B cell (primary cell): Measurements from ENCODE around the gene FUS. TPM values are rescaled to one million over a fixed set of nuclear protein-coding genes. Genes with fewer than 3 reads are reported as not detected.

Experiments used
- ATAC-seq: fragments of 200-7000 bp; cut with Tn5 transposase; one replicate; pipeline ENCODE4 v1.10.0; 2021; ENCODE audit warnings: low read depth, mild to moderate bottlenecking, moderate number of reproducible peaks, moderate library complexity
- CTCF ChIA-PET: fragments of 350-600 bp; sonication (Branson Sonifier 250); formaldehyde crosslinking; loops from one replicate; lab custom pipeline; 2021; ENCODE audit warnings: antibody characterized with exemption, inconsistent platforms; lab: Charles Lee
- POLR2A ChIA-PET: fragments of 350-600 bp; sonication (Branson Sonifier 250); formaldehyde crosslinking; loops from one replicate; lab custom pipeline; 2021; ENCODE audit warnings: antibody characterized with exemption; lab: Charles Lee
- DNase-seq: peaks from one replicate; pipeline ENCODE4 v3.0.0; 2013
- H2AFZ ChIP-seq: 2 replicates; pipeline ENCODE4 v1.6.1; 2012; ENCODE audit warnings: mild to moderate bottlenecking, low read depth, low read length; ENCODE audit not compliant: insufficient read depth, poor library complexity, severe bottlenecking
- H3K27ac ChIP-seq, 2 donors: 1 replicate in 1 of 2; 2 replicates in 1 of 2; pipeline ENCODE4 v1.5.1; 2012 to 2013; ENCODE audit warnings: low read length in 2 of 2, mild to moderate bottlenecking in 2 of 2, moderate library complexity in 1 of 2
- H3K27me3 ChIP-seq, 4 experiments: fragments of 200-600 bp in 1 of 4; sonication (generic) in 1 of 4; replicated peaks in 1 of 4; 1 replicate in 2 of 4; 2 replicates in 2 of 4; pipeline versions ENCODE4 v1.6.1 to v1.7.0; 2013 to 2016; ENCODE audit warnings: low read length in 3 of 4, mild to moderate bottlenecking in 2 of 4, mixed read lengths in 1 of 4, moderate library complexity in 1 of 4; ENCODE audit not compliant: insufficient read depth in 4 of 4, control insufficient read depth in 3 of 4; ENCODE audit errors: control extremely low read depth in 1 of 4
- H3K36me3 ChIP-seq, 2 experiments: replicated peaks in 1 of 2; 1 replicate in 1 of 2; 2 replicates in 1 of 2; pipeline versions ENCODE4 v1.6.1 to v1.7.1; 2013; ENCODE audit warnings: low read length in 1 of 2; ENCODE audit not compliant: insufficient read depth in 2 of 2, control insufficient read depth in 1 of 2; ENCODE audit errors: control extremely low read depth in 1 of 2, extremely low read depth in 1 of 2
- H3K4me1 ChIP-seq, 2 donors: fragments of 200-600 bp in 1 of 2; sonication (generic) in 1 of 2; 1 replicate in 1 of 2; 2 replicates in 1 of 2; pipeline versions ENCODE4 v1.5.1 to v1.6.1; 2013 to 2017; ENCODE audit warnings: low read length in 2 of 2; ENCODE audit not compliant: control insufficient read depth in 2 of 2, insufficient read depth in 2 of 2
- H3K4me2 ChIP-seq: replicated peaks from 2 replicates; pipeline ENCODE3; 2012; ENCODE audit warnings: mild to moderate bottlenecking, low read depth, low read length; ENCODE audit not compliant: poor library complexity, severe bottlenecking
- H3K4me3 ChIP-seq, 5 experiments: fragments of 200-600 bp in 1 of 5; sonication (generic) in 1 of 5; 1 replicate in 3 of 5; 2 replicates in 2 of 5; pipeline versions ENCODE4 v1.5.1 to v1.7.0; 2011 to 2016; ENCODE audit warnings: low read length in 4 of 5, mild to moderate bottlenecking in 4 of 5, low read depth in 2 of 5, control low read depth in 1 of 5, moderate library complexity in 1 of 5; ENCODE audit not compliant: insufficient read depth in 1 of 5; ENCODE audit errors: control extremely low read depth in 1 of 5, extremely low read depth in 1 of 5
- H3K79me2 ChIP-seq: fragments of 200-600 bp; sonication (generic); one replicate; pipeline ENCODE4 v1.6.0; 2016; ENCODE audit warnings: low read length; ENCODE audit not compliant: control insufficient read depth, insufficient read depth
- H3K9ac ChIP-seq: fragments of 200-600 bp; sonication (generic); 2 replicates; pipeline ENCODE4 v1.6.1; 2017; ENCODE audit warnings: mild to moderate bottlenecking, low read length, moderate library complexity
- H3K9me3 ChIP-seq, 3 donors: one replicate each; pipeline versions ENCODE4 v1.6.1 to v1.7.1; 2013; ENCODE audit warnings: low read length in 2 of 3; ENCODE audit not compliant: control insufficient read depth in 2 of 3, insufficient read depth in 1 of 3; ENCODE audit errors: control extremely low read depth in 1 of 3
- H4K20me1 ChIP-seq: 2 replicates; pipeline ENCODE4 v1.6.0; 2012; ENCODE audit warnings: mild to moderate bottlenecking, low read length; ENCODE audit not compliant: insufficient read depth, control insufficient read depth, poor library complexity, severe bottlenecking
- H3K27ac Mint-ChIP-seq: one replicate; pipeline ENCODE4 v1.8.0; 2021; ENCODE audit warnings: mixed read lengths
- H3K27me3 Mint-ChIP-seq: one replicate; pipeline ENCODE4 v1.8.0; 2021; ENCODE audit warnings: mixed read lengths
- H3K4me1 Mint-ChIP-seq: one replicate; pipeline ENCODE4 v1.8.0; 2021; ENCODE audit warnings: mixed read lengths
- H3K4me3 Mint-ChIP-seq: one replicate; pipeline ENCODE4 v1.8.0; 2021; ENCODE audit warnings: mixed read lengths
- H3K9me3 Mint-ChIP-seq: one replicate; pipeline ENCODE4 v1.8.0; 2022; ENCODE audit warnings: mixed read lengths; ENCODE audit not compliant: insufficient read depth
- EZH2 ChIP-seq: IDR thresholded peaks from 2 replicates; pipeline ENCODE4 v1.6.1; 2012; ENCODE audit warnings: borderline replicate concordance, low read depth, mild to moderate bottlenecking, moderate library complexity, low read length; ENCODE audit not compliant: insufficient read depth, poor library complexity, severe bottlenecking
- WGBS: methylation state at CpG from one replicate; pipeline ENCODE4 v1.1.5; 2013; ENCODE audit warnings: missing lambda C conversion rate; ENCODE audit not compliant: insufficient coverage; 5-methylcytosine and 5-hydroxymethylcytosine counted together
- intact Hi-C: fragments of 100-400 bp; cut with micrococcal nuclease; formaldehyde crosslinking; loops from one replicate; pipeline ENCODE4 v1.10.0; 2022
- polyA plus RNA-seq: library from polyadenylated mRNA; depleted of rRNA; stranded (reverse); fragments of >200 nt; gene quantifications from 2 replicates; pipeline ENCODE4 v1.2.3, GENCODE V29; 2012
- total RNA-seq, 2 donors: library from RNA; stranded (reverse); fragments of 120-200 nt in 1 of 2; gene quantifications; 1 replicate in 1 of 2; 2 replicates in 1 of 2; pipeline versions ENCODE4 v1.2.3 to v1.2.4, GENCODE V29; 2013 to 2022
- TF ChIP-seq, protein P1 (sequence below): fragments of 200-600 bp; IDR thresholded peaks from one replicate; pipeline ENCODE4 v1.8.0; 2022; ENCODE audit warnings: antibody characterized with exemption, mild to moderate bottlenecking

The FUS gene
- total and polyA plus RNA-seq, 2 donors (not counting 1 experiment from before 2014, with no cell fraction given) = 181 to 597 TPM

DNA sequence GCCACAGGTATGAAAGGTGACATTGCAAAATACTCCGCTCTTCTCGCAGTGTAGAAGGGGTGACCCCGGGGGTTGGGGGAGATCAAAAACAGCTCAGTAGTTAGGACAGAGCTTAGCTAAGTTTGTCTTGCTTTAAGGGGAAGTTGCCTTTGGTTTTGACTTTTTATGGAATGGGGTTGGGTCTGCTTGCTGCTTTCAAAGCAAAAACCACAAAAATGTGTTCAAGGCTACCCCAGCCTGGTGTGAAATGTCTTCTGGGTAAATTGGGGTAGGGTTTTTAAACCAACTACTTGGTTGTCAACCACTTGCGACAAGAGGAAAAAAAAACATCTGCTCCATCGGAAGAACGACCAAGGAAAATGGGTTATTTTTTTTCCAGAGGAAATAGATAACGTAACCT is 6.2 kb downstream of the FUS start:
- intact Hi-C loops = loop anchor here (10.0 kb wide), 2 partner anchors 81 to 689 kb away; partner anchors contain the start of genes BCKDK and ZNF267
- Histone ChIP-seq H3K4me2 (no peak overlapping the region), H3K4me3 (no peak overlapping the region), H3K4me1 (peaks cover 18 to 28% of the 10 kb centered on the region in 2 donors), H3K27ac (no peak overlapping the region), H4K20me1 (peaks cover 99% of the 10 kb centered on the region), H3K36me3 (peaks cover 13 to 89% of the 10 kb centered on the region in 2 experiments), H3K79me2 (peaks cover 75% of the 10 kb centered on the region), H2AFZ (no peak overlapping the region), H3K27me3 (no peaks in the 10 kb centered on the region), H3K9me3 (no peaks in the 10 kb centered on the region), H3K9ac (no peak overlapping the region)
- H3K9me3 Mint-ChIP-seq = no peaks in the 10 kb centered on the region
- H3K27ac Mint-ChIP-seq = no peak overlapping the region
- no peak overlapping the region for H3K4me3 Mint-ChIP-seq
- DNase-seq (no peak), ATAC-seq (no peak)
- 94% methylated on average over 3 of the region's 7 CpGs for WGBS
- CTCF ChIA-PET = interaction anchor here (0.5 to 1.0 kb wide), 2 partner anchors 28 to 58 kb away, joined by 3 read pairs; no protein-coding TSS in a partner anchor
- H3K27me3 Mint-ChIP-seq = no peaks in the 10 kb centered on the region
- no peak for TF ChIP-seq EZH2
- TF ChIP-seq, protein P1, sequence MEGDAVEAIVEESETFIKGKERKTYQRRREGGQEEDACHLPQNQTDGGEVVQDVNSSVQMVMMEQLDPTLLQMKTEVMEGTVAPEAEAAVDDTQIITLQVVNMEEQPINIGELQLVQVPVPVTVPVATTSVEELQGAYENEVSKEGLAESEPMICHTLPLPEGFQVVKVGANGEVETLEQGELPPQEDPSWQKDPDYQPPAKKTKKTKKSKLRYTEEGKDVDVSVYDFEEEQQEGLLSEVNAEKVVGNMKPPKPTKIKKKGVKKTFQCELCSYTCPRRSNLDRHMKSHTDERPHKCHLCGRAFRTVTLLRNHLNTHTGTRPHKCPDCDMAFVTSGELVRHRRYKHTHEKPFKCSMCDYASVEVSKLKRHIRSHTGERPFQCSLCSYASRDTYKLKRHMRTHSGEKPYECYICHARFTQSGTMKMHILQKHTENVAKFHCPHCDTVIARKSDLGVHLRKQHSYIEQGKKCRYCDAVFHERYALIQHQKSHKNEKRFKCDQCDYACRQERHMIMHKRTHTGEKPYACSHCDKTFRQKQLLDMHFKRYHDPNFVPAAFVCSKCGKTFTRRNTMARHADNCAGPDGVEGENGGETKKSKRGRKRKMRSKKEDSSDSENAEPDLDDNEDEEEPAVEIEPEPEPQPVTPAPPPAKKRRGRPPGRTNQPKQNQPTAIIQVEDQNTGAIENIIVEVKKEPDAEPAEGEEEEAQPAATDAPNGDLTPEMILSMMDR = no peak
- POLR2A ChIA-PET = no interaction called here
- H3K4me1 Mint-ChIP-seq = peaks cover 56% of the 10 kb centered on the region

DNA sequence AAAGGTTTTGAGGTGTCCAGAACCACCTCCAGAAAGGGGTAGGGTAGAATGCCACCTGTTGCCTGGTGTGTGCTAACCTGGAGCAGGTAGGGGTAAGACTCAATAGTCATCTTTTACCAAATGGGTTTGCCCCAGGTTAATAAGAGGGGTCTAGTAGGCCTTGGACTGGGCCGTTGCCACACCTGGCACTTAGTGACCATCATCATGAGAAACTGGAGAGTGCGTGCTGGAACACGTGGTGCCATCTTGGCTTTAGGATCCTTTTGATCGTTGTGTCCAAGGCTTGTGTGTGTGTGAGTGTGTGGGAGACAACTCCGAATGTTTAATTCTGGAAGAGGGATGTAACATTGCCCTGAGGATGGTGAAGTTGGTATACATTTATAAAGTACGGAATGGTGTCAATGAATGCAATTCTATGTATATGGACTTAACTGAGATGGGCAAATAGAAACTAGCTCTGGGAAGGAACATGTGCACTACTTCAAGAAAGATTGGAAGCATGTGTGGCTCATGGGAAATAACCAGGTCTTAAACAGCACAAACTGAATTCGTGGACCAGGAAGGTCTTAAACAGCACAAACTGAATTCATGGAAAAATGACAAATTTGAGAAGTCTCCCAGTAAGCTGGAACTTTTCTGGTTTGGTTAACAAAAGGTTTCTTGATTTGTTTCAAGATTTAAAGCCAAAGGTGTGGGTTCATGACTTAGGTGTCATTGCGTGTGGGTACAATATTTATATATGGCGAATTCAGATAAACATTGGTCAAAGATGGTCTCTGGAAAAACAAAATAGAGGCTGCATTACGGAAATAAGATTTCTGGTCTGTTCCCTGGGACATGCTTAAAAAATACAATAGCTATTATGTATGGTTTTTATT is 7.2 kb downstream of the FUS start:
- TF ChIP-seq EZH2 = no peak
- TF ChIP-seq, protein P1 = no peak
- intact Hi-C loops = loop anchor here (10.0 kb wide), 2 partner anchors 82 to 688 kb away; partner anchors contain the start of genes BCKDK and ZNF267
- Histone ChIP-seq H2AFZ (no peak overlapping the region), H3K9me3 (no peaks in the 10 kb centered on the region), H4K20me1 (peaks cover 99% of the 10 kb centered on the region), H3K4me3 (no peak overlapping the region), H3K4me1 (peaks cover 8 to 18% of the 10 kb centered on the region in 2 donors), H3K4me2 (no peak overlapping the region), H3K79me2 (peaks cover 65% of the 10 kb centered on the region), H3K27ac (no peak overlapping the region), H3K27me3 (no peaks in the 10 kb centered on the region), H3K36me3 (peaks cover 13 to 98% of the 10 kb centered on the region in 2 experiments), H3K9ac (no peak overlapping the region)
- POLR2A ChIA-PET = interaction anchor here (0.6 to 1.4 kb wide), 2 partner anchors 10 to 83 kb away, joined by 3 to 5 read pairs; no protein-coding TSS in a partner anchor
- no peak for ATAC-seq
- WGBS = 92% methylated on average over 9 of the region's 10 CpGs
- Mint-ChIP-seq H3K9me3 (no peaks in the 10 kb centered on the region), H3K27me3 (no peaks in the 10 kb centered on the region), H3K27ac (no peak overlapping the region), H3K4me1 (peaks cover 54% of the 10 kb centered on the region), H3K4me3 (no peak overlapping the region)
- DNase-seq = no peak
- CTCF ChIA-PET = interaction anchor here (1.0 kb wide), 2 partner anchors 15 to 195 kb away, joined by 3 read pairs; partner anchors contain the start of gene PYCARD
